Psoas muscle (tissue), 8 donors: ENCODE measurements around the gene CD160. TPM values are rescaled to one million over a fixed set of nuclear protein-coding genes. Genes with fewer than 3 reads are reported as not detected.
"Not testable (repeated sequence)": the region's sequence is repeated elsewhere in the genome, so short reads cannot be mapped to it uniquely, and the experiment has no call there.

Experiments
- ATAC-seq, 4 donors: fragments of 200-7000 bp; cut with Tn5 transposase; one replicate each; pipeline ENCODE4 v1.9.1; 2020; ENCODE audit warnings: moderate library complexity in 3 of 4, mild to moderate bottlenecking in 2 of 4
- DNase-seq, 2 donors: peaks; one replicate each; pipeline ENCODE4 v3.0.0-alpha.2; 2020
- H3K27ac ChIP-seq: fragments of 200-600 bp; one replicate; pipeline ENCODE4 v1.8.0; 2022
- H3K27me3 ChIP-seq, 3 donors: fragments of 200-600 bp in 1 of 3; one replicate each; pipeline versions ENCODE4 v1.6.1 to v1.8.0; 2013 to 2022; ENCODE audit warnings: low read length in 2 of 3, mild to moderate bottlenecking in 2 of 3, moderate library complexity in 1 of 3; ENCODE audit not compliant: insufficient read depth in 3 of 3
- H3K36me3 ChIP-seq, 2 donors: fragments of 200-600 bp in 1 of 2; one replicate each; pipeline versions ENCODE4 v1.6.1 to v1.8.0; 2013 to 2022; ENCODE audit warnings: low read depth in 1 of 2, mild to moderate bottlenecking in 1 of 2, moderate library complexity in 1 of 2; ENCODE audit not compliant: insufficient read depth in 1 of 2
- H3K4me1 ChIP-seq: fragments of 200-600 bp; one replicate; pipeline ENCODE4 v1.8.0; 2022
- H3K4me3 ChIP-seq: fragments of 200-600 bp; one replicate; pipeline ENCODE4 v1.8.0; 2022; ENCODE audit warnings: mild to moderate bottlenecking
- H3K9me3 ChIP-seq: fragments of 200-600 bp; one replicate; pipeline ENCODE4 v1.8.0; 2022
- CTCF ChIP-seq: fragments of 200-600 bp; IDR thresholded peaks from one replicate; pipeline ENCODE4 v1.8.0; 2022; ENCODE audit warnings: antibody characterized with exemption
- WGBS, 3 donors: extraction: QIAGEN DNeasy Blood & Tissue Kit; methylation state at CpG; one replicate each; pipeline versions ENCODE4 v1.1.6 to v1.1.7; 2013; 5-methylcytosine and 5-hydroxymethylcytosine counted together
- intact Hi-C, 2 donors: fragments of 100-400 bp; cut with DNase I; formaldehyde crosslinking; loops; one replicate each; pipeline versions ENCODE4 v1.11.0 to v1.14.2; 2022
- polyA plus RNA-seq, 3 donors: library from polyadenylated mRNA; stranded (reverse); fragments of 200-250 nt; gene quantifications; one replicate each; pipeline ENCODE4 v1.2.3, GENCODE V29; 2013
- total RNA-seq, 4 donors: library from RNA; stranded (reverse); fragmentation: NEBNext Ultra II Directional in 2 of 4; extraction: Animal tissue kit (Norgen Biotek cat#: 25700) in 2 of 4; gene quantifications; one replicate each; pipeline versions ENCODE4 v1.2.1 to v1.2.4, GENCODE V29; 2021 to 2023
- donor health status: healthy with polysubstance abuse.
- donor health status: DM: no; HTN: no; CAD: no; lungs with moderate emphysema.
- donor health status: Bipolar disorder and iron deficiency.
- donor health status: healthy.
- donor health status: DM: yes; HTN: yes; CAD: no.
- donor health status: DM: no; HTN: no; CAD: no.
- donor health status: DM: no; HTN: no; CAD: no.
- donor health status: DM: yes; HTN: yes; CAD: no.

Gene CD160
- total and polyA plus RNA-seq, 7 donors: 0.03 TPM; not detected in 6

GRCh38 chr1:145762001-145762400, 42.7 kb downstream of the CD160 start:
- intact Hi-C loops, H3K4me1 ChIP-seq, ATAC-seq, H3K27ac ChIP-seq, H3K9me3 ChIP-seq, H3K4me3 ChIP-seq, H3K27me3 ChIP-seq, DNase-seq: not testable (repeated sequence)
- H3K36me3 ChIP-seq: peaks cover 0 to 60% of the 10 kb centered on the region in 2 donors
- 94 to 100% (median 99%) methylated on average over 2 of the region's 2 CpGs for WGBS, 3 donors

GRCh38 chr1:145764231-145764940, 45.1 kb downstream of the CD160 start:
- H3K4me3 ChIP-seq, H3K27me3 ChIP-seq, H3K4me1 ChIP-seq, H3K27ac ChIP-seq, ATAC-seq, intact Hi-C loops, DNase-seq, H3K9me3 ChIP-seq: not testable (repeated sequence)
- H3K36me3 ChIP-seq: peaks cover 0 to 53% of the 10 kb centered on the region in 2 donors
- WGBS, 3 donors: 95 to 96% (median 95%) methylated on average over 37 to 52 of the region's 52 CpGs

DNA sequence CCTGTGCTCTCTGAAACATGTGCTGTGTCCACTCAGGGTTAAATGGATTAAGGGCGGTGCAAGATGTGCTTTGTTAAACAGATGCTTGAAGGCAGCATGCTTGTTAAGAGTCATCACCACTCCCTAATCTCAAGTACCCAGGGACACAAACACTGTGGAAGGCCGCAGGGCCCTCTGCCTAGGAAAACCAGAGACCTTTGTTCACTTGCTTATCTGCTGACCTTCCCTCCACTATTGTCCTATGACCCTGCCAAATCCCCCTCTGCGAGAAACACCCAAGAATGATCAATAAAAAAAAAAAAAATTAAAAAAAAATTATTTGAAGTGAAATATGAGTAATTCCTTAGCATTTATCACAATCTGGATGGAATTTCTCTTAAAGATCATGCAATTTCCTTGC, 45.8 kb downstream of the CD160 start:
- peaks cover 0 to 56% of the 10 kb centered on the region in 2 donors for H3K36me3 ChIP-seq
- H3K4me1 ChIP-seq, ATAC-seq, intact Hi-C loops, H3K9me3 ChIP-seq, H3K27ac ChIP-seq, DNase-seq, H3K27me3 ChIP-seq, H3K4me3 ChIP-seq: not testable (repeated sequence)
- 81 to 100% (median 88%) methylated on average over 1 to 2 of the region's 3 CpGs for WGBS, 3 donors

DNA sequence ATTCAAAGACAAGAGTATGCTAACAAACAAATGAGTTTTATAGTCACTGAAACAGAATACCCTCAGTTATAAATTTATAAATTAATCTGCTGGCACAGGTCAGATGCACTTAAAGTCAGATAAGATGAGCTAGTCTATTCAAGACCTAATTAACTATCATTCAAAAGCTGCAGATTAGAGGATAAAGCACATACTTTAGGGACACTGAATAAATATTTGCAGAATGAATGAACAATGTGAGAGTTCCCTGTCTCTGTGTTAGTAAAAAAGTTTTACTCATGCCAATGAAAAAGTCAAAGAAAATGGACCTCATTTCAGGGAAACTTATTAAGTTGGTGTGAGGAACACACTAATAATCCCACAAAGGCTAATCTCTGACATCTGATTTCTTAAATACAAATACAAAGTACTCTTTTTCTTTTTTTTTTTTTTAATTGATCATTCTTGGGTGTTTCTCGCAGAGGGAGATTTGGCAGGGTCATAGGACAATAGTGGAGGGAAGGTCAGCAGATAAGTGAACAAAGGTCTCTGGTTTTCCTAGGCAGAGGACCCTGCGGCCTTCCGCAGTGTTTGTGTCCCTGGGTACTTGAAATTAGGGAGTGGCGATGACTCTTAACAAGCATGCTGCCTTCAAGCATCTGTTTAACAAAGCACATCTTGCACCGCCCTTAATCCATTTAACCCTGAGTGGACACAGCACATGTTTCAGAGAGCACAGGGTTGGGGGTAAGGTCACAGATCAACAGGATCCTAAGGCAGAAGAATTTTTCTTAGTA, 46.5 kb downstream of the CD160 start:
- intact Hi-C loops, ATAC-seq, H3K27me3 ChIP-seq, H3K4me3 ChIP-seq, H3K4me1 ChIP-seq, H3K9me3 ChIP-seq, H3K27ac ChIP-seq, DNase-seq: not testable (repeated sequence)
- H3K36me3 ChIP-seq: peaks cover 0 to 56% of the 10 kb centered on the region in 2 donors
- WGBS, 3 donors: 85 to 96% (median 88%) methylated on average over 4 to 5 of the region's 5 CpGs

GRCh38 chr1:145766926-145767325, 47.6 kb downstream of the CD160 start:
- H3K27ac ChIP-seq, intact Hi-C loops, H3K27me3 ChIP-seq, DNase-seq, H3K4me3 ChIP-seq, H3K9me3 ChIP-seq, ATAC-seq: not testable (repeated sequence)
- Histone ChIP-seq H3K36me3 (peaks cover 0 to 56% of the 10 kb centered on the region in 2 donors), H3K4me1 (peaks cover 13% of the 10 kb centered on the region)
- 93 to 100% (median 96%) methylated on average over 18 to 29 of the region's 29 CpGs for WGBS, 3 donors

DNA sequence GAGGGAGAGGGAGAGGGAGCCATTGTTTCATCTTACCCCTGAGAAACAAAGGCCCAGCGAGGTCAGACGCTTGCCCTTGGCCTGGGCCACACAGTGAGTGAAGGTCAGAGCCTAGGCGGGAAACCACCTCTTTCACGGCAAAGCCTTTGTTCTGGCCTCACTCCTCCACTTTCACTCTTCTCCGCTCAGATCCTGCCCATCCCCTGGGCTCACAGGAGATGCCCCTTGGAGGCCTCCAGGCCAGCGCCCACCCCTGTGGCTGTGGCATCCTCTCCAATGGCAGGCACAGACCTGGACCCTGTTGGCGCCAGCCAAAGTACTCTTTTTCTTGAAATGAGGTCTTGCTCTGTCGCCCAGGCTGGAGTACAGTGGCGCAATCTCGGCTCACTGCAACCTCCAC, 48.7 kb downstream of the CD160 start:
- H3K9me3 ChIP-seq, H3K4me3 ChIP-seq, H3K27me3 ChIP-seq, DNase-seq, intact Hi-C loops, H3K27ac ChIP-seq: not testable (repeated sequence)
- Histone ChIP-seq H3K4me1 (peaks cover 13% of the 10 kb centered on the region), H3K36me3 (peaks cover 0 to 64% of the 10 kb centered on the region in 2 donors)
- 97 to 99% (median 97%) methylated on average over 8 to 10 of the region's 10 CpGs for WGBS, 3 donors
- peak in 1 of 4 donors; percentile 31 for ATAC-seq

- ATAC-seq (peak in 3 of 4 donors; percentile 24 to 42 (median 36)), DNase-seq (no peak)
- Histone ChIP-seq H3K4me1 (peaks cover 13% of the 10 kb centered on the region), H3K4me3 (no peak overlapping the region), H3K9me3 (no peaks in the 10 kb centered on the region), H3K27ac (no peak overlapping the region), H3K27me3 (no peaks in the 10 kb centered on the region), H3K36me3 (peaks cover 0 to 68% of the 10 kb centered on the region in 2 donors)
- WGBS, 3 donors: 86 to 100% (median 90%) methylated on average over 1 of the region's 1 CpG
- intact Hi-C loops: no loop called here
- TF ChIP-seq CTCF: no peak
Observed at GRCh38 chr1:145771056-145771455, 51.8 kb downstream of the CD160 start.
